HepG2 (cell line): Measurements from ENCODE around the gene GPER1. TPM values are rescaled to one million over a fixed set of nuclear protein-coding genes. Genes with fewer than 3 reads are reported as not detected.

Experiments used
- ARID4A ChIP-seq: sonication (generic); formaldehyde crosslinking; IDR thresholded peaks from 2 replicates; pipeline ENCODE4 v1.5.0; 2020; ENCODE audit warnings: mild to moderate bottlenecking, missing genetic modification reagents, borderline replicate concordance
- ATF3 ChIP-seq: sonication (generic); formaldehyde crosslinking; IDR thresholded peaks from 2 replicates; pipeline ENCODE4 v1.4.0; 2020; ENCODE audit warnings: missing genetic modification reagents
- ERF ChIP-seq: IDR thresholded peaks from 2 replicates; pipeline ENCODE4 v1.6.1; 2018; ENCODE audit warnings: missing biosample characterization, missing genetic modification reagents
- FIP1L1 ChIP-seq: fragments of 200-400 bp; formaldehyde crosslinking; IDR thresholded peaks from 2 replicates; pipeline ENCODE4 v1.6.1; 2018; ENCODE audit warnings: low read depth, mild to moderate bottlenecking, low read length, moderate library complexity, borderline replicate concordance; ENCODE audit not compliant: insufficient read depth
- HOXD1 ChIP-seq: sonication (generic); formaldehyde crosslinking; IDR thresholded peaks from 2 replicates; pipeline ENCODE4 v1.5.0; 2020; ENCODE audit warnings: missing genetic modification reagents
- IKZF4 ChIP-seq: sonication (generic); formaldehyde crosslinking; IDR thresholded peaks from 2 replicates; pipeline ENCODE4 v1.5.1; 2020; ENCODE audit warnings: borderline replicate concordance, mild to moderate bottlenecking, low read depth, missing genetic modification reagents; ENCODE audit errors: not compliant biosample characterization
- PHF5A ChIP-seq: IDR thresholded peaks from one replicate; pipeline ENCODE4 v1.6.1; 2018; ENCODE audit warnings: low read depth, missing genetic modification reagents; ENCODE audit not compliant: unreplicated experiment
- RORA ChIP-seq: sonication (generic); formaldehyde crosslinking; IDR thresholded peaks from 2 replicates; pipeline ENCODE4 v1.5.0; 2020; ENCODE audit warnings: mild to moderate bottlenecking, missing genetic modification reagents, moderate library complexity
- TRIM24 ChIP-seq: sonication (generic); formaldehyde crosslinking; IDR thresholded peaks from 2 replicates; pipeline ENCODE4 v1.8.0; 2022; ENCODE audit warnings: mild to moderate bottlenecking, missing genetic modification reagents
- USF2 ChIP-seq, 2 experiments: sonication (generic) in 1 of 2; formaldehyde crosslinking in 1 of 2; IDR thresholded peaks; 2 replicates each; pipeline versions ENCODE4 v1.5.1 to v1.6.1; 2011 to 2020; ENCODE audit warnings: borderline replicate concordance in 1 of 2, low read depth in 1 of 2, low read length in 1 of 2, mild to moderate bottlenecking in 1 of 2, missing genetic modification reagents in 1 of 2, moderate library complexity in 1 of 2
- YEATS4 ChIP-seq: sonication (generic); formaldehyde crosslinking; IDR thresholded peaks from 2 replicates; pipeline ENCODE4 v1.4.0; 2020; ENCODE audit warnings: missing genetic modification reagents, borderline replicate concordance
- ZC3H4 ChIP-seq: sonication (generic); formaldehyde crosslinking; IDR thresholded peaks from 2 replicates; pipeline ENCODE4 v1.4.0; 2020; ENCODE audit warnings: missing genetic modification reagents, borderline replicate concordance
- ZGPAT ChIP-seq: IDR thresholded peaks from 2 replicates; pipeline ENCODE4 v1.6.1; 2016; ENCODE audit warnings: mild to moderate bottlenecking
- ZNF136 ChIP-seq: sonication (generic); formaldehyde crosslinking; IDR thresholded peaks from 2 replicates; pipeline ENCODE4 v1.8.1; 2022; ENCODE audit warnings: low read depth, mild to moderate bottlenecking, moderate library complexity, missing genetic modification reagents
- ZNF276 ChIP-seq: sonication (generic); formaldehyde crosslinking; IDR thresholded peaks from 2 replicates; pipeline ENCODE4 v1.4.0; 2020; ENCODE audit warnings: mild to moderate bottlenecking, low read depth, missing genetic modification reagents
- ZNF564 ChIP-seq: sonication (generic); formaldehyde crosslinking; IDR thresholded peaks from 2 replicates; pipeline ENCODE4 v1.8.1; 2023; ENCODE audit warnings: mild to moderate bottlenecking, missing genetic modification reagents
- polyA plus RNA-seq, 8 experiments: library from polyadenylated mRNA; depleted of rRNA in 3 of 8; stranded (reverse) in 7 of 8; unstranded in 1 of 8; fragments of >200 nt; fragmentation: Illumina TruSeq in 4 of 8; extraction: Trizol in 4 of 8; gene quantifications; 2 replicates each; pipeline versions ENCODE4 v1.2.1 to v1.2.3, GENCODE V29; 2011 to 2016; ENCODE audit warnings: low read depth in 4 of 8, missing spikeins in 1 of 8, mixed read lengths in 1 of 8; ENCODE audit not compliant: insufficient read depth in 1 of 8
- total RNA-seq, 5 experiments: library from RNA; depleted of rRNA; stranded (reverse); fragments of >200 nt; fragmentation: Illumina TruSeq; extraction: Trizol; gene quantifications; 2 replicates each; pipeline ENCODE4 v1.2.3, GENCODE V29; 2016; ENCODE audit warnings: low read depth in 1 of 5

GPER1 gene
- total and polyA plus RNA-seq, 2 of the 13 experiments (the other 11 are each of a cell fraction or from before 2014, with no cell fraction given): 12.7 to 19.7 TPM

- TF ChIP-seq USF2 (IDR thresholded peaks at IDR 0.05; ENCODE audit: low read depth, low read length) (peak; percentile 5; the same call in 1 of the 2 replicates), USF2 (CRISPR knock-in tag; IDR thresholded peaks at IDR 0.05; ENCODE audit: borderline replicate concordance) (no peak), HOXD1 (no peak), YEATS4 (peak; percentile 58; the same call in 1 of the 2 replicates), RORA (no peak), ZNF276 (0 out of 2 replicates have a peak, but pooled peaks have one; percentile 28), ZNF564 (CRISPR knock-in tag) (0 out of 2 replicates have a peak, but pooled peaks have one; percentile 28), ERF (CRISPR knock-in tag) (peak; percentile 86), ZNF136 (CRISPR knock-in tag) (0 out of 2 replicates have a peak, but pooled peaks have one; percentile 31), IKZF4 (CRISPR knock-in tag) (no peak), PHF5A (CRISPR knock-in tag) (no peak), ARID4A (peak; percentile 51; the same call in 1 of the 2 replicates), ATF3 (no peak), ZGPAT (CRISPR knock-in tag) (peak; percentile 69; the same call in 1 of the 2 replicates), FIP1L1 (no peak), ZC3H4 (CRISPR knock-in tag) (no peak), TRIM24 (CRISPR knock-in tag) (no peak)
Measured at GRCh38 chr7:1101563-1102431, 13.9 kb downstream of the GPER1 start (continued).
